GM19238 (cell line): ENCODE measurements around the gene SNX12.

Experiments used
- DNase-seq: peaks from one replicate; pipeline ENCODE4 v3.0.0; 2011; ENCODE audit warnings: low spot score; ENCODE audit not compliant: insufficient read length

Gene SNX12

DNA sequence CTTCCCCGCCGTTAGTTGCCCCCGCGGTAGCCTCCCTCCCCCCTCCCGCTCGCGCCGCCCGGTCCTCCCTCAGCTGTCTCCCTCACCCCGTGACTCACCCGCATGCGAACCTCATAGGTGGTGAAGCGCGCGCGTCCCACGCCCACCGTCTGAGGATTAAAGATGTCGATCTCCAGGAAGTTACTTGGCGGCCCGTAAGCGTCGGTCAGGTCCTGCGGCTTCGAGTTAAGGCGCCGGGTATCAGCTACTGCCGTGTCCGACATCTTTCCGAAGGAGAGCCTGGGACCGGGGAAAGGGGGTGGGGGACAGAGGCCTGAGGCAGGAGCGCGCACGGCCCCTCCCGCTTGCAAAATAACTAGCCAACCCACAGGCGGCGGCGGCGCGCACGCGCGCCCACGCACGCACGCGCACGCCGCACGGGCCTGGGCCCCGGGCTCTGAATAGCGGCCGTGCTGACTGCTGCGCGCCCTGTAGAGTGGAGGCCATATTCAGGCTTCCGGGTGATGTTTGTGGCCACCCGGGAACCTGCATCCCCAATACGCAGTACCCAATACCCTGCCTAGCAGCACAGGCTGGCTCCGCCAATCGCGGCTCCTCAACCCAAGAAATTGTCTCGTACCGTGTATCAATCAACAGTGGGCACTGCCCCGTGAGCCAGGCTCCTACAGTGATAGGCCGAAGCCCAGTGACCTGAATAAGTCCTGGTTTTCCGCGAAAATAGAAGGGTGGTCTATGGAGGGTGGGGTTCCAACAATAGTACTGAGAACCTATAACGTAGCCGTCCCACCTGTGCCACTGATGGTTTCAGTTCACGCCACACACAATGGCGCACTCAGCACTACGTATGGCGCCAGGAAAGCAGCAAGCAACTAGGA is at the start of gene SNX12:
Gene SNX12 (minus strand): TSS at position 291 of the 875 bp plus-strand sequence. CDS start 28 bp downstream, at position 263.
- peak; percentile 72 for DNase-seq

GRCh38 chrX:71117358-71117757 is 49.2 kb upstream of the SNX12 start:
- DNase-seq, result no peak

DNA sequence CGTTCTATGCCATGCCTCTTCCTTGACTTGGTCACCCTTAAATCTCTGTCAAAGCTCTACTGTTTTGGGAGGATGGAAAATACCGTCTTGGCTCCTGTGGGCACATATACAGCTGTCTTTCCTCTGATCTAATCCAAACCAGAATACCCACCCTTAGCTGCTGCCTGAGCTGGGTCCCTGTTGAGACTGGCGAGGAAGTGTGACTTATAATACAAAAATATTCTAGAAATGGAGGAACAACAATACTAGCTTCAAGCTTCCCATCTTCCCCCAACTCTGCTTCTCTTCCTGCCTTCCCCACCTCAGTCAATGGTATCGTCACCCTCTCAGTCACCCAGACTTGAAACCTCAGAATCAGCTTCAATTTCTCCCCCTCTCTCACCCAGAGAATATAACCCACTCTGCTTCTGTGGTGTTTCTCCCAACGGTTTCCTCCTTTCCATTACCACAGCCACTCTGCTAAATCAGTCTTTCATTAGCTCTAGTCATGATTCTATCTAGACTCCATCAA is 43.8 kb upstream of the SNX12 start:
- no peak for DNase-seq

DNA sequence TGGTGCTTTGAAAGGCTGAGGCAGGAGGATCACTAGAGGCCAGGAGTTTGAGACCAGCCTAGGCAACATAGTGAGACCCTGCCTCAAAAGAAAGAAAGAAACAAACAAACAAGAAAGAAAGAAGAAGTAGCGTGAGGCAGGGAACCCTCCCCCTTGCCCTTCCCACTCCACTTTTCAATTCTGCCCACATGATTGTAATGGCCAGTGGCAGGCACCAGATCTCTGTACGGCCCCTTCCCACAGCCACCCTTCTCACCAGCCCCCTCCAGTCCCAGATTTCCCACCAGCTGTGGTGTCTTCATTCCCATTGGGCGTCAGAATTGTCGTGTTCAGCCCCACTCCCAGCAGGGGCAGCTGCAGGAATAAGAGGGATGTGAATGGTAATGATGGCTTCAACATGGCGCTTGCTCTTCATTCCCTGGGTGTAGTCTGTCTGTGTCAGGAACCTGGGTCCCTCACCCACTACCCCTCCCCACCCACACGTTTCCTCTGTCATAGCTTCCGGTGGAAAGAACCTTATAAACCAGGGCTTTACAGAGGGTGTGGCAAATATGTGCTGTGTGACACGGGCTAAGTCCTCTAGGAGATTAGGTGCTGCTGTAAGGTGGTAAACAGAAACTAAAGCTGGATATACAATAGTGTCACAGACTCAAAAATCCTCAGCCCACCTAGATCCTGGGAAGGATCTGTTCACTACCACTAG is 43.2 kb upstream of the SNX12 start, which contains the start of gene IL2RG:
Gene IL2RG (minus strand): TSS at position 437 of the 703 bp plus-strand sequence. CDS start 38 bp downstream, at position 399.
- peak; percentile 43 for DNase-seq

DNA sequence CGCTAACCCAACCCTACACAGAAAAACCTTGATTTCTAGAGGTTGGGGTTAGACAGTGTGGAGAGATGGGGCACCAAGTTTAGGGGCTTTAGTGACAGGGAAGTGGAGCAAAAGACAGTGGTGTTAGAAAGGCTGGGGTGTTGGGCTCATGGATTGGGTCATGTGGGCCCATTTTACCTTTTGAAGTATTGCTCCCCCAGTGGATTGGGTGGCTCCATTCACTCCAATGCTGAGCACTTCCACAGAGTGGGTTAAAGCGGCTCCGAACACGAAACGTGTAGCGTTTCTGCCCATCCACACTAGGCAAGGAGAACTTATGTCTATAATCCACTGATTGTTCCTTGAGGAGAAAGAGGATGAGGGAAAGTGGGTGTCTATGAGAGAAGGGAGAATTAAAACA is 40.9 kb upstream of the SNX12 start:
- DNase-seq, result no peak

DNA sequence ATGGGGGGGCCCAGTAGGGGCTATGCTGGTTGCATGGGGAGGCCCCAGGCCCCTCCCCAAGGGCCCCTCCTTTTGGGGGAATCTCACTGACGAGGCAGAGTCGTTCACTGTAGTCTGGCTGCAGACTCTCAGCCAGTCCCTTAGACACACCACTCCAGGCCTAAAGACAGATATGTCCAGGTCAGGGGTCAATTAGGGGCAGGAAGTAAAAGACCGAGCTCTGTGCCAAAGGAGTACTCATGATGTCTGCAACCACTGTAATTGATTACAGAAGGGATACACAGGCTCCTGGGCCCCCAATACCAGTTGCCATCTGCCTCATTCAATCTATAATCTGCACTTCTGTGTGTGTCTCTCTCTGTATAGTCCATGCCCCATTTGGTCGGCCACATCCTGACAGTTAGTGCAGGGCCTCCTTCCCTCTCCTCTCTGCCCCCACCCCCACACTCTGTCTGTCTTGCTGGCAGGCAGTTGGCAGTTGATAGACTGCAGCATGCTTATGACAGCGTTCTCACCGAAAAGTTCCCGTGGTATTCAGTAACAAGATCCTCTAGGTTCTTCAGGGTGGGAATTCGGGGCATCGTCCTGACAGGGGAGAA is 39.7 kb upstream of the SNX12 start:
- no peak for DNase-seq

DNA sequence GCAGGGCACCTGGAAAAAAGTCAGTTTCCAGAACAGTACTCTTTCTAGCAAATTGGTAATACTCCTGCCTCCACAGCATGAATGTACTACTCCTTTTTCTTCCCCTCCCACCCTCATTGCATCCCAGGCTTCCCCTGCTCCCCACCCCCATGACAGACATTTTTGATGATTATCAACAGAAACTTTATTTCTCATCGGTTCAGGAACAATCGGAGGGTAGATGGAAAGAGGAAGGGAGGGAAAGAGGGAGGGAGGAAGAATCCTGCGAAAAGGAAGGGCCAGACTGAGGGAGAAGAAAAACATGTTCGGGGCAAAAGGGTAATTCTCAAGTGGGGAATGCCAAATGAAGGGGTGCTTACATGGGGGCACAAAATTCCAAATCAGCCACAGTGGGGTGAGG is 39.1 kb upstream of the SNX12 start:
- no peak for DNase-seq

DNA sequence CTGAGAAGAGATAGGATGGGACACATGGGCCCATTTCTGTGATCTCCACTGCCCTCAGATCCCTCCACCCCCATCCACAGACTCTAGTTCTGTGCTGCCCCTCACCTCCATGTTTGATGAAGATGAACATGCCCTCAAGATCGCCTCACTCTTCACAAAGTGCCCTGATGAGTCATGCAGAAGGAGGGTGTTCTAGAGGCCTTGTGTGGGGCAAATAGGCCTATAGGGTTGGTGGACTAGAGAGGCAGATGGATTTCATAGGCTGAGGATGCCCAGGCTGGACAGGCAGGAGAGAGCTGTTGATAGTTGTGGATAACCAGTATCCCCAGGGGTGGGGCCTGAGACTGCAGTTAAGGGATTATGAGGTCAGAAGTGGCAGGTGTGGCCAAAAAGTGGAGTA is 38.3 kb upstream of the SNX12 start, which contains the start of gene CXorf65:
Gene CXorf65 (minus strand): TSS at position 314 of the 400 bp plus-strand sequence. CDS start 184 bp downstream, at position 130.
- no peak for DNase-seq

DNA sequence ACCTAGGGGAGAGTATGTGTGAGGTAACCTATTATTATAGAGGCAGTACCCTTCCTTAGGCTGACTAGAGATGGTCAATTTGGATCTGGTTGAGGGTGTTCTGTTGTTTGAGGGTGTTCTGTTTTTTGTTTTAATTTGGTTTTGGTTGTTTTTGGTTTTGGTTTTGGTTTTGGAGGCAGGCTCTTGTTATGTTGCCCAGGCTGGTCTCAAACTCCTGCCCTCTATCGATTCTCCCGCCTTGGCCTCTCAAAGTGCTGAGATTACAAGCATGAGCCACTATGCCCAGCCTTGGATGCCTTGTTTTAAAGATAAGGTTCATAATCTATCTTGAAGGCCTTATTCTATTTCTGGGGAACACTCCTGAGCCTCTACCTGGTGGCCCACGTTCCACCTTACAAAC is 37.5 kb upstream of the SNX12 start:
- no peak for DNase-seq

DNA sequence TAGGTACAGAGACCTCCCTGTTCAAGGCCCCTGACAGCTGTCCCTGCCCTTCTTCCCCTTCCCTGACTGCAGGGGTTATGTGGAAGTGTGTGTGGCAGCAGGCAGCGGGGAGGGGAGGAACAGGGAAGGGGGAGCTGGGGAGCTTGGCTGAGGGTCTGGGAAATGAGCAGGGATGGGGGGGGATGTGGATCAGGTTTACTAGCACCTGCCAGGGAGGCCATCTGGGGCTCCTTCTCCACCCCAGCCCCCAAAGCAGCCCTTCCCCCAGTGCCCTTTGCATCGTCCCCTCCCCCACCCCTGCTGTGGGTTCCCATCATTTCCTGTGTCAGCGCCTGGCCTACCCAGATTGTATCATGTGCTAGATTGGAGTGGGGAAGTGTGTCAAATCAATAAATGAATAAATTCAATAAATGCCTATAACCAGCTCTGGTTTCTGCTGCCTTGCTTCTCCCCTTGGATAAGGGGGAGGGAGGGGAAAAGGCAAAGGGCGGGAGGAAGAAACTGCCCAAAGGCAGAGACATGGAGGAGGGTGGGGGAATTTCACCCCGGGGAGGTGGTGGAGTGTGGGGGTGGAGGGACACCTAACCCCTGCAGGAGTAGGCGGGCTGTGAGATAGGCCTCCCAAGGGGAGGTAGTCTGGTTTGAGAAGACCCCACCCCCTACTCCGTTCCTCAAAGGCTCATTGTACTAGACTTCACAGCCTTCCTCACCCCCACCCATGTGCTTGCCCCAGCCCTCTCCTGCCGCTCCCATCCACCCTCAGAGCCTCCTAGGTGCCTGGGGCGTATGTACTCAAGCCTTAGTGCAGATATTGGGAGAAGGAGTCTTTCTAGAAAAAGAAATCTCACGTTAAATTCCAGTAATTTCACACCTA is 35.2 kb upstream of the SNX12 start:
- peak; percentile 24 for DNase-seq

GRCh38 chrX:71102292-71102691 is 34.2 kb upstream of the SNX12 start:
- no peak for DNase-seq

GRCh38 chrX:71100581-71101505 is 32.7 kb upstream of the SNX12 start:
- DNase-seq, result no peak

DNA sequence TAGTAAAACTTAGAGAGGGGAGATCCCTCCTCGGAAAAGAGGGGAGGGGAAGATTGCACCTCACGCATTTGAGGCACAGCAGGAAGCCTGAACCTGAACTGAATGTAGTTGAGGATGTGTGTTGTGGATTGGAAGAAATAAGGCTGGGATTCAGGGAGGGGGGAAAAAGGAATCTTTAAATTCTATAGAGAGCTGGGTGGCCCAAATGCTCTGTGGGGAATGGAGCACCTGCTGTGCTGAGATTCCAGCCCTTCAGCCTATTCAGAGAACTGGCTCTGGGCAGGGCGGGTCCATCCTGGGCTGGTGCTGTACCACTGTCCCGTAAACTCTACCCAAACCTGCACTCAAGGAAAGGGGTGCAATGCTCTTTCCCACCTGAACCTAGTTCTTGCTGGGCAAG is 31.6 kb upstream of the SNX12 start:
- DNase-seq, result no peak

GRCh38 chrX:71098951-71099506 is 30.9 kb upstream of the SNX12 start:
- no peak for DNase-seq

DNA sequence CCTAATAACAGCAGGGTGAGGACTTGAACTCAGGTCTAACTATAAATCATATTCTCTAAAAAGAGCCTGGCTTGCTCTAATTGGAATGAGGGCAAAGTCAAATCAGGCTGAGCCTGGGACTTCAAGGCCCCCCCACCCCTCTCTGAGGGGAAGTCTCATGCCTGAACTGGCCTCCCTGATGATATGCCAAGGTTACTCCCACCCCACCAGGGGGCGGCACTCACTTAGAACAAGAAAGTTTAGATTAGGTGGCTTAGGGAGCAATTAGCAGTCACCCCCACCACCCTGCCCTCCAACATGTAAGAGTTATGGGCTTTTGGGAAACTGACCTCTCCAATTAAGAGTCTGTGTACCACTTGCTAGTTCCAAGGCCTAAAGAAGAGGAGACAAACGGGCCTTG is 30.2 kb upstream of the SNX12 start:
- no peak for DNase-seq

DNA sequence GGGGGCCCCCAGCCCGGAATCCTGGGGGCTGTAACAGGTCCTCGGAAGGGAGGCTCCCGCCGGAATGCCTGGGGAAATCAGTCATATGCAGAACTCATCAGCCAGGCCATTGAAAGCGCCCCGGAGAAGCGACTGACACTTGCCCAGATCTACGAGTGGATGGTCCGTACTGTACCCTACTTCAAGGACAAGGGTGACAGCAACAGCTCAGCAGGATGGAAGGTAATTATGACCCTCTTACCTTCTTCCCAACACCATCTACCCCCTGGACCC is 28.6 kb upstream of the SNX12 start:
- DNase-seq, result no peak

DNA sequence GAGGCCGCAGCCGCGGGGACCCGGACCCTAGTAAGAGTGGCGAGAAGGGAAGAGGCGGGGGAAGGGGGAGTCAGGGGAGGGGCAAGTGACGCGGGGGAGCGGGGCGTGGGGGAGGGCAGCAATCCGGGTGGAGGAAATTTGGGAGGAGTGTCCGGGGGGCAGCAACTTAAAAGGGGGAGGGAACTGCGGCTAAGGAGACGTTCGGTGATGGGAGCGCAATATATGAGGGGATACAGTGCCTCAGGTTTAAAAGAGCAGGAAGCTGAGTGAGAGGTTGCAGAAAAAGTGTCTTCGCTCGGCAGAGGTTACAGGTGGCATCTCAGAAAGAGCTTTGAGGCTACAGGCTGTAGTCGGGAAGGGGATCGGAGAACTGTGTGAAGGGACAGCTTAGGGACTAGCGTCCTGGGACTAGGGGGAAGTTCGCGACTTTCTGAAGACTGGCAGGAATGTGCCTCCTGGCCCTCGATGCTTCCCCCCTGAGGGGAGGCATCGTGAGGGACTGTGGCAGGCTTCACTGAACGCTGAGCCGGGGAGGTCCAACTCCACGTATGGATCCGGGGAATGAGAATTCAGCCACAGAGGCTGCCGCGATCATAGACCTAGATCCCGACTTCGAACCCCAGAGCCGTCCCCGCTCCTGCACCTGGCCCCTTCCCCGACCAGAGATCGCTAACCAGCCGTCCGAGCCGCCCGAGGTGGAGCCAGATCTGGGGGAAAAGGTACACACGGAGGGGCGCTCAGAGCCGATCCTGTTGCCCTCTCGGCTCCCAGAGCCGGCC is 28.0 kb upstream of the SNX12 start:
- peak; percentile 29 for DNase-seq

DNA sequence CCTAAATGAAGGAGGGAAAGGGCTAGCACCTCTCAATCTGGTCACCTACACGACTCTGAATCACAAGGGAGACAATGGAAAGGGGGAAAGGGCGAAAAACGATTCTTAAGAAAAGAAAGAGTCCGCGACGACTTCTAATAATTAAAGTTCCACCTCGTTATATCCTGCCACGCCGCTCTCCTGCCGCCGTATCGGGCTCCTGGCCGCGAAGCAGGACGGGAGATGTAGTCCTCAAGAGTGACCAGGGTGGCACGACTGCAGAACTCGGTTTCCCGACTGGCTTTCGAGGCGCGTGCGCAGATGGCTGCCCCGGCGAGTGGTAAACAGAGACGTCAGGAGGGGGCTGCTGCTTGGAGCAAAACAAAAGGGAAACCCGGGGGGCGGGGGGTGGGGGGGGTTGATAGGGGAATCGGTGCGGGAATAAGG is 27.4 kb upstream of the SNX12 start, which contains the start of gene FOXO4:
Gene FOXO4 (plus strand): TSS at position 297 of the 426 bp plus-strand sequence. CDS start 678 bp downstream, outside the sequence.
- DNase-seq, result peak; percentile 75

- DNase-seq, result no peak
Measured at GRCh38 chrX:71095033-71095432, 26.9 kb upstream of the SNX12 start.
